GM19240 (cell line): ENCODE results near the gene TIAM2.
"Not testable (repeated sequence)": the region's sequence is repeated elsewhere in the genome, so short reads cannot be mapped to it uniquely, and the experiment has no call there.

Experiments
- DNase-seq: peaks from one replicate; pipeline ENCODE4 v3.0.0; 2011; ENCODE audit warnings: low spot score; ENCODE audit not compliant: insufficient read length

Gene TIAM2

GRCh38 chr6:155190677-155191076 is 195.6 kb downstream of the TIAM2 start:
- no peak for DNase-seq

DNA sequence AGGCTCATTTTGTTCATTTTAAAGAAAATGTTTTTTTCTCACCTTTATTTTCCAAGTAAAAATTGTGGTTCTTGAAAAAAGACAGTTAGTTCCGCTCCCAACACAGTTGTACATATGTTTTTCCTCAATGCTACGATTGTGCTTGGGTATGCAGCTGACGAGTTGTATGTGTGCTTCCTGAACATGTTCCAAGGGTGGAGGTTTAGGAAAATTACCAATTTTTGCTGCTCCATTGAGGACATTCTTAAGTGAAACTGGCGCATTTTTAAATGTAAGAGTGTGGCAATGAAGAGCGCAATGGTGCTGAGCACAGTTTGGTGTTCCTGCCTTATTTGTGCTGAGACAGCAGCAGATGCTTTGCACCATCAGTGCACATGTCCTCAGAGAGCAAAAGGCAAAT is 198.4 kb downstream of the TIAM2 start:
- no peak for DNase-seq

- DNase-seq, result no peak
These were observed 199.3 kb downstream of the TIAM2 start for GRCh38 chr6:155194399-155194798.

DNA sequence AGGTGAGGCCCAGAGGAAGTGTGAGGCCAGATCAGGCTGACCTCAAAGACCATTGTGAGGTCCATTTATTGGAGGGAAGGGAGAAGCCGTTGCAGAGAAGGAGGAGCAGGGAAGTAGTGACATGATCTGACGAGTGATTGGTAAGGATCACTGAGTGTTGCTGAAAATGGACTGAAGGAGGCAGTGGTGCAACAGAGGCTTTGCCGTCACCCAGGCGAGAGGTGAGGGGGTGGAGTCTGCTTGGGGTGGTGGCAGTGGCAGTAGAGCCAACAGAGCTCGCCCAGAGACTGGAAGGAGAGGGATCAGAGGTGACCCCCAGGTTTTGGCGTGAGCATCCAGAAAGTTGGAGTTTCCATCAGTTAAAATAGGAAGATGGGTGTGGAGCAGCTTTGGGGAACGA is 200.8 kb downstream of the TIAM2 start:
- DNase-seq, result no peak

GRCh38 chr6:155196911-155197310 is 201.8 kb downstream of the TIAM2 start:
- DNase-seq, result no peak

DNA sequence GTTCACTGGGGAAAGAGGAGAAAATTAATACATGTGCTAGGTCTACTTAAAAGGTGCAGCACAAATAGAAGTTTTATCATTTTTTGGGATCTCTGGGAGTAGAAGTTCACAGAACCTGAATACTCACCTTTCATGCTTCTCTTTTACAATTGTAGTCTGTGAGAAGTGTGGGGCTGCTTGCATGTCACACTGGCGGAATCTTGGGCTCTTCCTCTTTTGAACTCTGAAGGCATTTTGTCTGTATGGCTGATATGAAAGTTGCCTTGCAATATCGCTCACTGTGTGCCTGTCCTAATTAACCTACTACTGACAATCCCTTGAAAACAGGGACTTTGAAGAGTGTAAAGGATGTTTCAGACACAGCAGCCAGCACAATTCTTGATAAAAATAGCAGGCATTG is 202.8 kb downstream of the TIAM2 start:
- DNase-seq, result no peak

GRCh38 chr6:155200012-155200411 is 204.9 kb downstream of the TIAM2 start:
- no peak for DNase-seq

DNA sequence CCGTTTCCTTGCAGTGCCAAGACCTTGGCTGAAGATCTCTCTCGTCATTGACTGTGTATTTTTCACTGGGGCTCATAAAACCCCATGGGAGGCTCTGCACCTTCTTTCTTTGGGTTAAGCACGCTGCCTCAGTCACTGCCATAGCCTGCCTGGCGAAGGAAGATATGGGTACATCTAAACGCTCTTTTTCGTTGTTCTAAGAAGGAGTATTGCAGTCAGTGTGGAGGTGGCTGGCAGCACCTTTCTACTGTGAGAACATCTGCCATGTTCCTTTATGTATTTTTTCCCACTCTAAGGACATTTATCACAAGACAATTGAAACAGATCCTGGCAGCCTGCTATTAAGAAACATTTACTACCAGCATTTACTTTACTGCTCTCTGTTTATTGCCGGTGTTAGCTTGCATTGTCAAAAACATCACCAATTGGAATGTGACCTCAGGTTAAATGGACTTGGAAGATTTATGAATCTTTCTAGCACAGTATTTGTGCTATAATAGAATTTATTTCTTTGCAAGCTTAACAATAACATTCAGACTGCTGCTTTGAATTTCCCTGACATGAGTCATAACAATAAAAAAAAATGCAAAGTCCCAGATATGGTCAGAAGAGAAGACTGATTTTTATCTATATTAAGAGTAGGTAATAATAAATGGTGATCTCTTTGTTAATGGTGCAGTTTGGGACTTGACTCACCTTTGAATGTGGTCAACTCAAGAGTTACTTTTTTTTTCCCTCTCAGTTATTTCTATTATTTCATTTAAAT is 206.5 kb downstream of the TIAM2 start:
- DNase-seq, result no peak

DNA sequence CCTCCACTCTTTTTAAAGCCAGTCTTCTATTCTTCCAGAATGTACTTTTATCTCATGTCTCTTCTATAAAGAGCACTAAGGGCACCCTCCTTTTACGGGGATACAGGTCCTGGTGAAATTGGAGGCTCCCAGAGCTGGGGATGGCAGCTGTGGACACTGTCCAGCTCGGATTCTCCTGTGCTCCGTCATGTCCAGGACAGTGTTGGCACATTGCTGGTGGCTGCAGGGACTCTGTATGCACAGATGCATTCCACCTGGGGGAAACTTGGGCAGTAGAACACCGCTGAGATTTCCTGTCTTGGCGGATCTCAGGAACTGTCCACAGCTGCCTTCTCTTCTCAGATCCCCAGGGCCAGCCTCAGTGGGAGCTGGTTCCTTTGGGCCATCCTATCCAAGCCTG is 212.1 kb downstream of the TIAM2 start:
- no peak for DNase-seq

GRCh38 chr6:155212106-155212505 is 217.0 kb downstream of the TIAM2 start:
- no peak for DNase-seq

- DNase-seq, result no peak
These were observed 217.7 kb downstream of the TIAM2 start for GRCh38 chr6:155212616-155213380.

GRCh38 chr6:155213611-155214372 is 218.7 kb downstream of the TIAM2 start:
- DNase-seq, result no peak

GRCh38 chr6:155215906-155216305 is 220.8 kb downstream of the TIAM2 start:
- DNase-seq, result no peak

GRCh38 chr6:155216312-155217046 is 221.4 kb downstream of the TIAM2 start:
- DNase-seq, result no peak

DNA sequence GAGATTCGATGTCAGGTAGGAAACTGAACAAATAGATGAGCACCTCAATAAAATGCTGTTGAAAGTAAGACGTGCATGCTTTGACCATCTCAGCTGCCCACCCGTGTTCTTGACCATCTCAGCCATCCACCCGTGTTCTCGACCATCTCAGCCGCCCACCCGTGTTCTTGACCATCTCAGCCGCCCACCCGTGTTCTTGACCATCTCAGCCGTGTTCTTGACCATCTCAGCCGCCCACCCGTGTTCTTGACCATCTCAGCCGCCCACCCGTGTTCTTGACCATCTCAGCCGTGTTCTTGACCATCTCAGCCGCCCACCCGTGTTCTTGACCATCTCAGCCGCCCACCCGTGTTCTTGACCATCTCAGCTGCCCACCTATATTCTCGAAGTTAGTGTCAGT is 223.6 kb downstream of the TIAM2 start:
- DNase-seq, result not testable (repeated sequence)

- DNase-seq, result no peak
These were observed 224.2 kb downstream of the TIAM2 start for GRCh38 chr6:155219299-155219698.

DNA sequence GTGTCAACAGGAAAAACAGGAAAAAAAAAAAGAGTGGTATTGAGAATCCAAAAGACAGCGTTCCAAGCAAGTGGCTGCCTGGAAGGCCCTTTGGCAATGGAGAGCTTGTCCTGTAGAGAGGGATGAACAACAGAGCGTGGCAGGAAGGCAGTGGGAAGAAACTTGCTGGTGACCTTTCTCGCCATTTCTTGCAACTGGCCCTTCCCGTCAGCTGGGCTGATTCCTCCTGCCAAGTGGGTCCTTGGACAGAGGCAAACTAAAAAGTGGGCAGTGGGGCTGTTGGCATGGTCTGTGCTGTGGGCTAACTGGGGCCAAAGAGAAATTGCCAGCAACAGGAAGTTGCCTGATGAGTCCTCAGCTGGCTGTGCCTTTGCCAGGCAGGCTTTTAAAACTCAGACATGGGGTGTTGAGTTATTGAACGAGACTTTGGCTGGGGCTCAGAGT is 224.8 kb downstream of the TIAM2 start:
- no peak for DNase-seq

- DNase-seq, result no peak
These were observed 226.0 kb downstream of the TIAM2 start for GRCh38 chr6:155221086-155221485.

DNA sequence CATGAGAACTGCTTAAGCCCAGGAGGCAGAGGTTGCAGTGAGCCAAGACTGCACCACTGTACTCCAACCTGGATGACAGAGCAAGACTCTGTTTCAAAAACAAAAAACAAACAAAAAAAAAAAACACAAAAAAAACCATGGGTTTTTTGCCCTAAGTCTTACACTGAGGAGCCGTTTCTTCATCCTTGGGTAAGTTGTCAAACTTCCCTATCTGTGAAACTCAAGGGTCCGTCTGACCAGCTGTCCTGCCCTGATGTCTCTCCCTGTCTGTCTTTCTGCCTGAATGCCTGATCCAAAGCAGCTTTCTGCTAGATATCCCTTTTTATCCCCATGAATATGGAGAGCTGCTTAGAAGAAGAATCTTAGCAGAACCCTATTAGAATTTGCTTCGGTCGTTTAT is 227.4 kb downstream of the TIAM2 start:
- no peak for DNase-seq

DNA sequence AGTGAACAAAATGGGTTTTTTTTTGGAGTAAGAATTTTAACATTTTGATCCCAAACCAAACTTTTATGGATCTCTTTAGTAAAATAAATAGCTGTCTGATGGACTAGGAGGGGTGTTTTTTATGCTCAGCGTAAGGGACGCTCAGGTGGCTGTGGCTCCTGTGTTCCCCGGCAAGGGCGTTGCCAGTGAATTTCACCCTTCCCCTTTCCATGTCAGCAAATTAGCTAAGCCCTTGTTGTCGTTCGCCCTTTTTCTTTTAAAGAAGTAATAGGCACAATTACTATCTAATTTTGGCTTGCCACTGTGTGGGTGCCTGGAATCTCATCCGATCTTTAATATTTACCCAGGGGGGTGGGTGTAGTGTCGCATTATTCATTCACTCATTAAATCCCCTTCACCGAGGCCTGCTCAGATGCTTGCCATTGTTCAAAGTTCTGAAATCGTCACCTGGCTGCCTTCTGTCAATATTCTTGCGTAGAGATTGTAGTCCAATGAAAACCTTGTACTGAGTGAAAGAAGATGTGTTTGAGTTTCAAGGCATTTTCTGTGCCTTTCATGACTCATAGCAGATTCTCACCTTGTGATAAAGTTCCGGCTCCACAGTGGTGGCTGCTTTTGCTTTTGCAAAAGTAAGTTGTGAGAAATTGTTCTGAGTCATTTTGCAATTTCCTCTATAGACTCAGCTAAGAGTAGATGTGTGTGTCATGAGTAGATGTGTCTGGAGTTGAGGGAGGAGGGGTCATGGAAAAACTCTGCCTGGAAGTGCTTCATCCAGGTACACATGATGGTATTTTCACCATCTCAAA is 228.7 kb downstream of the TIAM2 start:
- peak; percentile 72 for DNase-seq

DNA sequence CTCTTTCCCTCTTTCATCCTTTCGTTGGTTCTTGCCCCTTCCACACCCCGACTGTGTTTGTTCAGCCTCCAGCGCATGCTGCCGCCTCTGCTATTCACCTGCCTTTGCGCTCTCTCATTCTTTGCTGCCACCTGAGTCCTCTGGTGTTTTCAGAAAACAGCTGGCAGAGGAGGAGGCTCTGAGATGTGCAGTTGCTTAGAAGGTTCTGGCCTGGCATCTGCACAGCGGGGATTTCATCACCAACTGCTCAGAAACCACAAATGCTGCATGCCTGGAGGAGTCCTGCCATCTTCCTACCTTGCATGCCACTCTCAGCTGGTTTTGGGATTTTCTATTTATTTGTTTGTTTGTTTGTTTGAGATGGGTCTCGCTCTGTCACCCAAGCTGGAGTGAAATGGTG is 229.5 kb downstream of the TIAM2 start:
- DNase-seq, result no peak
